Measurements from ENCODE around the gene IRF2. TPM values are rescaled to one million over a fixed set of nuclear protein-coding genes. Genes with fewer than 3 reads are reported as not detected.
A peak's percentile ranks its signal among the peaks of the same experiment; 100 is the strongest.

Gene IRF2
- total and polyA plus RNA-seq, 2 of the 8 experiments (the other 6 are each of a cell fraction or from before 2014, with no cell fraction given): 13.8 to 17.0 TPM

GRCh38 chr4:184442314-184442635 is 32.1 kb downstream of the IRF2 start:
- no peak overlapping the region for H3K23ac ChIP-seq (ENCODE audit: insufficient read length)
- peak overlapping the region in 1 of 4 experiments; percentile 31; a peak in 1 of 8 replicates for H3K4me3 ChIP-seq (ENCODE audit: extremely low read depth in 1 of 4, insufficient read depth in 2 of 4, low read depth in 3 of 4, low read length in 4 of 4)
- peak overlapping the region; percentile 83; the same call in 1 of the 2 replicates for H3K18ac ChIP-seq (ENCODE audit: extremely low read depth, low read length)
- H2BK20ac ChIP-seq (ENCODE audit: low read length): no peak overlapping the region
- no peaks in the 10 kb centered on the region for H3K36me3 ChIP-seq (ENCODE audit: control insufficient read depth in 2 of 4, insufficient read depth in 4 of 4, low read length in 3 of 4)
- H2AK5ac ChIP-seq (ENCODE audit: low read depth, low read length): no peak overlapping the region
- 0 out of 2 replicates have a peak overlapping the region, but pooled peaks have one; percentile 29 for H2BK12ac ChIP-seq (ENCODE audit: low read depth, low read length)
- no peak overlapping the region for H3K9ac ChIP-seq (replicated peaks in 1 of 4; ENCODE audit: extremely low read depth in 1 of 4, low read depth in 3 of 4, low read length in 3 of 4)
- FAIRE-seq (no peak), DNase-seq (ENCODE audit: low read depth in 1 of 2, low spot score in 2 of 2) (no peak)
- no peak overlapping the region for H2AFZ ChIP-seq (ENCODE audit: low read length)
- H2BK120ac ChIP-seq (replicated peaks; ENCODE audit: low read depth, low read length): no peak overlapping the region
- H3K4ac ChIP-seq (replicated peaks; ENCODE audit: insufficient read length, low read depth, low read length): no peak overlapping the region
- H3K23me2 ChIP-seq (ENCODE audit: low read depth, low read length): no peaks in the 10 kb centered on the region
- no peak for TF ChIP-seq PHF8 (conservative IDR thresholded peaks at IDR 0.05; ENCODE audit: low read depth, low read length)
- TF ChIP-seq SIX5 (IDR thresholded peaks at IDR 0.05; ENCODE audit: low read depth, low read length): no peak
- no peak for TF ChIP-seq JUN (IDR thresholded peaks at IDR 0.05; ENCODE audit: low read depth, low read length)
- H3K14ac ChIP-seq (ENCODE audit: insufficient read length): no peak overlapping the region
- ChIA-PET POLR2A (ENCODE audit: partially characterized antibody) (interaction anchor here (1.5 kb wide), 1 partner anchor 30 kb away, joined by 4 read pairs; no protein-coding TSS in a partner anchor), CTCF (ENCODE audit: partially characterized antibody) (interaction anchor here (1.6 to 2.7 kb wide), 3 partner anchors 12 to 35 kb away, joined by 4 to 10 read pairs (median 6); no protein-coding TSS in a partner anchor)
- H2BK15ac ChIP-seq (ENCODE audit: low read length): no peak overlapping the region
- WGBS, 2 experiments (ENCODE audit: extremely low coverage in 1 of 2, insufficient coverage in 1 of 2, insufficient read length in 1 of 2, insufficient replicate concordance in 2 of 2, low coverage in 1 of 2, low lambda C conversion rate in 2 of 2, missing lambda C conversion rate in 1 of 2): 28% methylated on average over 3 of the region's 3 CpGs; no CpG with 5 or more reads in 1 of the 2 experiments
- no peak overlapping the region for H4K5ac ChIP-seq (ENCODE audit: insufficient read length, low read depth, low read length)
- peak overlapping the region; percentile 84; the same call in 1 of the 2 replicates for H2BK5ac ChIP-seq (ENCODE audit: low read depth, low read length)
- H3K79me2 ChIP-seq (ENCODE audit: control insufficient read depth in 1 of 2, insufficient read depth in 2 of 2, low read length in 2 of 2): peaks cover 0 to 84% of the 10 kb centered on the region in 2 experiments; a peak in 3 of 4 replicates
- H4K8ac ChIP-seq (ENCODE audit: extremely low read depth, insufficient read depth, low read length): no peak overlapping the region
- no peak overlapping the region for H3K56ac ChIP-seq (replicated peaks; ENCODE audit: insufficient read length, low read depth, low read length)
- H3K4me2 ChIP-seq (ENCODE audit: insufficient read depth in 1 of 2, low read depth in 2 of 2, low read length in 2 of 2): peak overlapping the region; percentile 0 to 49
- H3K79me1 ChIP-seq (ENCODE audit: low read depth, low read length): peaks cover 7% of the 10 kb centered on the region
- peaks cover 2 to 18% (median 10%) of the 10 kb centered on the region in 4 experiments; a peak in 6 of 7 replicates for H3K4me1 ChIP-seq (replicated peaks in 1 of 4; ENCODE audit: control insufficient read depth in 3 of 4, insufficient read depth in 4 of 4, low read length in 3 of 4)
- H4K20me1 ChIP-seq (replicated peaks in 1 of 2; ENCODE audit: control insufficient read depth in 1 of 2, insufficient read depth in 2 of 2, low read length in 2 of 2): no peaks in the 10 kb centered on the region
- no peaks in the 10 kb centered on the region for H3K27me3 ChIP-seq (replicated peaks in 1 of 4; ENCODE audit: control insufficient read depth in 3 of 4, extremely low read depth in 1 of 4, insufficient read depth in 3 of 4, low read length in 3 of 4)
- H4K91ac ChIP-seq (replicated peaks; ENCODE audit: insufficient read length, low read length): no peak overlapping the region
- no peaks in the 10 kb centered on the region; a peak in 1 of 4 replicates for H3K9me3 ChIP-seq (ENCODE audit: insufficient read depth in 2 of 2, low read depth in 1 of 2, low read length in 1 of 2)
- peak overlapping the region; percentile 47 for H3K27ac ChIP-seq (ENCODE audit: low read depth, low read length)
